Loucy (cell line): ENCODE data around the gene N4BP2.

Experiments
- H2AFZ ChIP-seq: fragments of 200-600 bp; sonication (generic); 2 replicates; pipeline ENCODE4 v1.6.0; 2016; ENCODE audit warnings: antibody characterized with exemption, mild to moderate bottlenecking, low read length, moderate library complexity
- H3F3A ChIP-seq: fragments of 200-600 bp; 2 replicates; pipeline ENCODE4 v1.6.0; 2016; ENCODE audit warnings: antibody characterized with exemption, low read depth, mild to moderate bottlenecking
- H3K27me3 ChIP-seq: fragments of 200-600 bp; sonication (generic); 2 replicates; pipeline ENCODE4 v1.6.1; 2014; ENCODE audit warnings: low read length, mild to moderate bottlenecking; ENCODE audit not compliant: insufficient read depth, poor library complexity, severe bottlenecking
- H3K36me3 ChIP-seq: fragments of 200-600 bp; sonication (generic); 2 replicates; pipeline ENCODE4 v1.6.1; 2016; ENCODE audit warnings: low read length; ENCODE audit not compliant: insufficient read depth
- H3K4me1 ChIP-seq: fragments of 200-600 bp; sonication (generic); 2 replicates; pipeline ENCODE4 v1.5.1; 2014; ENCODE audit warnings: low read length, mild to moderate bottlenecking; ENCODE audit not compliant: insufficient read depth, poor library complexity, severe bottlenecking
- H3K4me2 ChIP-seq: fragments of 200-600 bp; sonication (generic); 2 replicates; pipeline ENCODE4 v1.6.0; 2014; ENCODE audit warnings: antibody characterized with exemption, low read length, low read depth, mild to moderate bottlenecking; ENCODE audit not compliant: poor library complexity, severe bottlenecking
- H3K4me3 ChIP-seq: fragments of 200-600 bp; sonication (generic); 2 replicates; pipeline ENCODE4 v1.5.1; 2014; ENCODE audit warnings: low read length, mild to moderate bottlenecking, mixed read lengths; ENCODE audit not compliant: poor library complexity, severe bottlenecking
- H3K79me2 ChIP-seq: fragments of 200-600 bp; sonication (generic); 2 replicates; pipeline ENCODE4 v1.6.1; 2014; ENCODE audit warnings: low read length; ENCODE audit not compliant: insufficient read depth
- H3K9ac ChIP-seq: fragments of 200-600 bp; sonication (generic); 2 replicates; pipeline ENCODE4 v1.6.0; 2014; ENCODE audit warnings: mild to moderate bottlenecking, low read depth, low read length, moderate library complexity; ENCODE audit not compliant: poor library complexity, severe bottlenecking
- H3K9me2 ChIP-seq: fragments of 200-600 bp; sonication (generic); replicated peaks from 2 replicates; pipeline ENCODE4 v1.6.1; 2016; ENCODE audit warnings: low read depth, low read length, mixed read lengths
- H3K9me3 ChIP-seq: fragments of 200-600 bp; sonication (generic); 2 replicates; pipeline ENCODE4 v1.6.1; 2014; ENCODE audit warnings: mild to moderate bottlenecking, antibody characterized with exemption, low read length, low read depth; ENCODE audit not compliant: insufficient read depth
- H4K20me1 ChIP-seq: fragments of 200-600 bp; sonication (generic); 2 replicates; pipeline ENCODE4 v1.6.0; 2014; ENCODE audit warnings: antibody characterized with exemption, low read length, mild to moderate bottlenecking; ENCODE audit not compliant: insufficient read depth, poor library complexity, severe bottlenecking
- EZH2phosphoT487 ChIP-seq: fragments of 200-600 bp; IDR thresholded peaks from 2 replicates; pipeline ENCODE4 v1.6.1; 2018; ENCODE audit warnings: antibody characterized with exemption, mild to moderate bottlenecking, moderate library complexity, borderline replicate concordance
- TF ChIP-seq, protein P1 (sequence below): fragments of 200-600 bp; sonication (generic); conservative IDR thresholded peaks from 2 replicates; pipeline ENCODE4 v1.5.1; 2014; ENCODE audit warnings: mild to moderate bottlenecking, antibody characterized with exemption, low read length

The N4BP2 gene

DNA sequence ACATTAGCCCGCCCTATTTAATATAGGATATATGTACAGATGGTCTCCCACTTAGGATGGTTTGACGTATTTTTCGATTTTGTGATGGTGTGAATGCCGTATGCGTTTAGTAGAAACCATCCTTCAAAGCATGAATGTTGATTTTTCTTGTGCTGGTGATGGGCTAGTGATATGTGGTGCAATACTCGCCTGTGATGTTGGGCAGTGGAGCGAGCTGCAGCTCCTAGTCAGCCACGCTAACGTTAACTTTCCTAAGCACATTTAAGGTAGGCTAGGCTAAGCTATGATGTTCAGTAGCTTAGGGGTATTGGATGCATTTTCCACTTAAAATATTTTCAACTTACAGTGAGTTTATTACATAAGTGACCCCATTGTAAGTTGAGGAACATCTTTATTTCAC, 103.6 kb downstream of the N4BP2 start:
- H3K4me2 ChIP-seq: no peak overlapping the region
- H3K27me3 ChIP-seq: no peaks in the 10 kb centered on the region

DNA sequence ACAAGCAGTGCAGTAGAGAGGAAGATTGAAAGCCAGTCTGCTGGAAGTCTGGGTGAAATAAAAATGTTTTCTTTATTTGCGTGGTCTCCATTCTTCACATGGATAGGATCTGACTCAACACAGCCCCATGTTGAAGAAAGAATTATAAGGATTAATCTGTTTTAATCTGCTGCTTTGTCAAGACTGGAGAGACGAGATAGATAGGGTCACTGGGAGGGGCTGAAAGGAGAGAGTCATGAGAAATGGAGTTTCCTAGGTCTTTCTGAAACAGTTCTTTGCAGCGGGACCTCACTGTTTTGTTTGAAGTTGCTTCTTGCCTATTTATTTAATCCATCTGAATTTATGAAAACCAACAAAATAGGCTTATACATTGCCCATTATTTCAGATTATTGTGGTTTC, 107.8 kb downstream of the N4BP2 start:
- H3K4me2 ChIP-seq: no peak overlapping the region
- H3K27me3 ChIP-seq: no peaks in the 10 kb centered on the region
- no peak for TF ChIP-seq EZH2phosphoT487
- TF ChIP-seq, protein P1, sequence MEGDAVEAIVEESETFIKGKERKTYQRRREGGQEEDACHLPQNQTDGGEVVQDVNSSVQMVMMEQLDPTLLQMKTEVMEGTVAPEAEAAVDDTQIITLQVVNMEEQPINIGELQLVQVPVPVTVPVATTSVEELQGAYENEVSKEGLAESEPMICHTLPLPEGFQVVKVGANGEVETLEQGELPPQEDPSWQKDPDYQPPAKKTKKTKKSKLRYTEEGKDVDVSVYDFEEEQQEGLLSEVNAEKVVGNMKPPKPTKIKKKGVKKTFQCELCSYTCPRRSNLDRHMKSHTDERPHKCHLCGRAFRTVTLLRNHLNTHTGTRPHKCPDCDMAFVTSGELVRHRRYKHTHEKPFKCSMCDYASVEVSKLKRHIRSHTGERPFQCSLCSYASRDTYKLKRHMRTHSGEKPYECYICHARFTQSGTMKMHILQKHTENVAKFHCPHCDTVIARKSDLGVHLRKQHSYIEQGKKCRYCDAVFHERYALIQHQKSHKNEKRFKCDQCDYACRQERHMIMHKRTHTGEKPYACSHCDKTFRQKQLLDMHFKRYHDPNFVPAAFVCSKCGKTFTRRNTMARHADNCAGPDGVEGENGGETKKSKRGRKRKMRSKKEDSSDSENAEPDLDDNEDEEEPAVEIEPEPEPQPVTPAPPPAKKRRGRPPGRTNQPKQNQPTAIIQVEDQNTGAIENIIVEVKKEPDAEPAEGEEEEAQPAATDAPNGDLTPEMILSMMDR: no peak
- no peaks in the 10 kb centered on the region for H4K20me1 ChIP-seq
- no peaks in the 10 kb centered on the region; the same call in 1 of the 2 replicates for H3K36me3 ChIP-seq
- no peaks in the 10 kb centered on the region for H3K4me1 ChIP-seq
- H3K9me2 ChIP-seq: no peaks in the 10 kb centered on the region
- H3K9ac ChIP-seq: no peak overlapping the region
- H3K79me2 ChIP-seq: no peaks in the 10 kb centered on the region
- no peak overlapping the region for H2AFZ ChIP-seq
- no peak overlapping the region for H3K4me3 ChIP-seq
- 0 out of 2 replicates have a peak, but pooled peaks cover 3% of the 10 kb centered on the region for H3K9me3 ChIP-seq
- H3F3A ChIP-seq: no peaks in the 10 kb centered on the region

More for the DNA sequence above, 103.6 kb downstream of the N4BP2 start:
- no peak overlapping the region for H3K9ac ChIP-seq
- TF ChIP-seq EZH2phosphoT487: no peak
- TF ChIP-seq, protein P1: no peak
- H3K36me3 ChIP-seq: no peaks in the 10 kb centered on the region; the same call in 1 of the 2 replicates
- no peaks in the 10 kb centered on the region for H4K20me1 ChIP-seq
- H3K4me3 ChIP-seq: no peak overlapping the region
- no peaks in the 10 kb centered on the region for H3F3A ChIP-seq
- no peaks in the 10 kb centered on the region for H3K4me1 ChIP-seq
- no peaks in the 10 kb centered on the region for H3K9me3 ChIP-seq
- no peaks in the 10 kb centered on the region for H3K9me2 ChIP-seq
- no peaks in the 10 kb centered on the region for H3K79me2 ChIP-seq
- no peak overlapping the region for H2AFZ ChIP-seq

DNA sequence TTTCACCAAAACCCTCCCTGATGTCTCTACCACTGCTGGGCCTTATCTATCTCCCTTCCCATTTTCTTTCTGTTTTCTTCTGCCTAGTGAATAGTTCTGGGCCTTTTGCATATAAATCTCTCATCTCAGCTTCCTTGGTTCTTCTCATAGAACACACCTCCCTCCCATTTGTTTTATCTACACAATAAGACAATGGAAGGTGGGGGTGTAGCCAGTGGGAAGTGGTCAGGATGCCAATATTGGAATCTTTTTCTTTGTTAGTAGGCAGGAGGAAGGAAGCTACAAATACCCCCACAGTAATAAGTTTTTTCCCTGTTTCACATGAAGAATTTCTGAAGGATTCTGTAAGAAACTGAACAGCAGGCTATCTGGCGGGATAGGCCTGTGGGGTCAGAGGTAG, 109.3 kb downstream of the N4BP2 start:
- no peak for TF ChIP-seq EZH2phosphoT487
- TF ChIP-seq, protein P1: no peak
- Histone ChIP-seq H3K27me3 (no peaks in the 10 kb centered on the region), H2AFZ (no peak overlapping the region), H3K79me2 (no peaks in the 10 kb centered on the region), H3K9me3 (0 out of 2 replicates have a peak, but pooled peaks cover 3% of the 10 kb centered on the region), H3K4me3 (no peak overlapping the region), H3K9me2 (no peaks in the 10 kb centered on the region), H3K36me3 (no peaks in the 10 kb centered on the region; the same call in 1 of the 2 replicates), H3F3A (no peaks in the 10 kb centered on the region), H3K4me1 (no peaks in the 10 kb centered on the region), H3K4me2 (no peak overlapping the region), H3K9ac (no peak overlapping the region), H4K20me1 (no peaks in the 10 kb centered on the region)
